ENCODE measurements around the gene KLHL29. TPM values are rescaled to one million over a fixed set of nuclear protein-coding genes. Genes with fewer than 3 reads are reported as not detected.

KLHL29 gene
- total RNA-seq, 1 experiment from 2014 or later, result 16.7 TPM

GRCh38 chr2:23677836-23678235 is 292.9 kb downstream of the KLHL29 start:
- Histone ChIP-seq H3K4me2 (ENCODE audit: low read length) (no peak overlapping the region), H3K9me3 (ENCODE audit: control insufficient read depth in 1 of 2, insufficient read depth in 1 of 2, low read depth in 1 of 2, low read length in 2 of 2) (no peaks in the 10 kb centered on the region), H3K9me2 (ENCODE audit: insufficient read depth) (no peaks in the 10 kb centered on the region), H3K79me2 (ENCODE audit: insufficient read depth, low read length) (no peaks in the 10 kb centered on the region), H3K9ac (ENCODE audit: low read length) (no peak overlapping the region), H3K4me3 (replicated peaks in 1 of 2; ENCODE audit: low read depth in 1 of 2, low read length in 2 of 2) (no peak overlapping the region), H3K27ac (ENCODE audit: low read depth, low read length) (no peak overlapping the region), H3K4me1 (ENCODE audit: control insufficient read depth in 1 of 2, insufficient read depth in 2 of 2, low read length in 2 of 2) (no peaks in the 10 kb centered on the region), H2AFZ (ENCODE audit: low read depth, low read length, poor library complexity, severe bottlenecking) (no peak overlapping the region), H3K27me3 (ENCODE audit: insufficient read depth, low read length) (no peaks in the 10 kb centered on the region), H3K36me3 (ENCODE audit: control insufficient read depth in 1 of 2, insufficient read depth in 2 of 2, low read length in 2 of 2) (no peaks in the 10 kb centered on the region), H4K20me1 (ENCODE audit: insufficient read depth) (no peaks in the 10 kb centered on the region)
- intact Hi-C loops (cut with micrococcal nuclease), result no loop called here
- ATAC-seq (no peak), DNase-seq (ENCODE audit: low read depth, low spot score) (no peak)
- RAD21 ChIA-PET (ENCODE audit: low non-redundant PET in 1 of 2, low total read pairs in 2 of 2, uncharacterized antibody in 2 of 2, unreplicated experiment in 2 of 2), result no interaction called here
- BruUV-seq (replicated peaks), result no TSS peak
- POLR2A ChIA-PET, result no interaction called here
- CTCF ChIA-PET, result no interaction called here
- no peak for TF ChIP-seq RAD21 (IDR thresholded peaks at IDR 0.05; ENCODE audit: low read depth)
- TF ChIP-seq ZBTB33 (IDR thresholded peaks at IDR 0.05; ENCODE audit: extremely low read depth, insufficient replicate concordance, low read length), result no peak
- no peak for TF ChIP-seq ZFX (IDR thresholded peaks at IDR 0.05)

DNA sequence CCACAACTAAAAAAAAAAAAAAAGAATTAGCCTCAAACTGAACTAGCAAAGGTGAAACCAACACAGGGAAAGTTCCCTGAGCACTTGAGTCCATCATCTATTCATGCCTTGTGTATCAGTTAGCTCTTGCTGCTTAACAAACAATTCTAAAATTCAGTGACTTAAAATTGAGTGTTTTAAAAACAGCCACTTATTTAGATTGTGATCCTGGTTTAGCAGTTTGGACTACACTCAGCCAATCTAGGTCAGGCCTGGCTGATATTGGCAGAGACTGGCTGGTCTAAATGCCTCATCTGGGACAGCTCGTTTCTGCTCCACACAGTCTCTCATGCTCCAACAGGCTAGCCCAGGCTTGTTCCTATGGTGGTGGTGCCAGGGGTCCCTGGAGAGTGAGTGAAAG is 294.1 kb downstream of the KLHL29 start:
- H3K27me3 ChIP-seq (ENCODE audit: insufficient read depth, low read length), result no peaks in the 10 kb centered on the region
- no peak overlapping the region for H2AFZ ChIP-seq (ENCODE audit: low read depth, low read length, poor library complexity, severe bottlenecking)
- H3K36me3 ChIP-seq (ENCODE audit: control insufficient read depth in 1 of 2, insufficient read depth in 2 of 2, low read length in 2 of 2), result no peaks in the 10 kb centered on the region
- no peak for ATAC-seq
- H3K9me2 ChIP-seq (ENCODE audit: insufficient read depth), result no peaks in the 10 kb centered on the region
- POLR2A ChIA-PET, result no interaction called here
- H3K4me1 ChIP-seq (ENCODE audit: control insufficient read depth in 1 of 2, insufficient read depth in 2 of 2, low read length in 2 of 2), result no peaks in the 10 kb centered on the region
- RAD21 ChIA-PET (ENCODE audit: low non-redundant PET in 1 of 2, low total read pairs in 2 of 2, uncharacterized antibody in 2 of 2, unreplicated experiment in 2 of 2), result no interaction called here
- H3K79me2 ChIP-seq (ENCODE audit: insufficient read depth, low read length), result no peaks in the 10 kb centered on the region
- H3K9ac ChIP-seq (ENCODE audit: low read length), result no peak overlapping the region
- H3K27ac ChIP-seq (ENCODE audit: low read depth, low read length), result no peak overlapping the region
- H4K20me1 ChIP-seq (ENCODE audit: insufficient read depth), result no peaks in the 10 kb centered on the region
- no peak overlapping the region for H3K4me2 ChIP-seq (ENCODE audit: low read length)
- TF ChIP-seq YY1 (IDR thresholded peaks at IDR 0.05; ENCODE audit: extremely low read depth, insufficient replicate concordance, low read depth, low read length) (no peak), CEBPB (IDR thresholded peaks at IDR 0.05; ENCODE audit: low read depth) (no peak), POLR2AphosphoS5 (IDR thresholded peaks at IDR 0.05; ENCODE audit: low read depth, low read length) (no peak), RAD21 (IDR thresholded peaks at IDR 0.05; ENCODE audit: low read depth) (no peak), EGR1 (IDR thresholded peaks at IDR 0.05; ENCODE audit: low read depth) (no peak), SIN3A (IDR thresholded peaks at IDR 0.05; ENCODE audit: low read depth) (no peak), SP1 (IDR thresholded peaks at IDR 0.05; ENCODE audit: low read depth) (no peak), REST (IDR thresholded peaks at IDR 0.05; ENCODE audit: low read depth) (no peak), CBX3 (IDR thresholded peaks at IDR 0.05; ENCODE audit: low read depth) (no peak), FOSL1 (IDR thresholded peaks at IDR 0.05; ENCODE audit: low read depth) (no peak)
- TF ChIP-seq, protein P1, sequence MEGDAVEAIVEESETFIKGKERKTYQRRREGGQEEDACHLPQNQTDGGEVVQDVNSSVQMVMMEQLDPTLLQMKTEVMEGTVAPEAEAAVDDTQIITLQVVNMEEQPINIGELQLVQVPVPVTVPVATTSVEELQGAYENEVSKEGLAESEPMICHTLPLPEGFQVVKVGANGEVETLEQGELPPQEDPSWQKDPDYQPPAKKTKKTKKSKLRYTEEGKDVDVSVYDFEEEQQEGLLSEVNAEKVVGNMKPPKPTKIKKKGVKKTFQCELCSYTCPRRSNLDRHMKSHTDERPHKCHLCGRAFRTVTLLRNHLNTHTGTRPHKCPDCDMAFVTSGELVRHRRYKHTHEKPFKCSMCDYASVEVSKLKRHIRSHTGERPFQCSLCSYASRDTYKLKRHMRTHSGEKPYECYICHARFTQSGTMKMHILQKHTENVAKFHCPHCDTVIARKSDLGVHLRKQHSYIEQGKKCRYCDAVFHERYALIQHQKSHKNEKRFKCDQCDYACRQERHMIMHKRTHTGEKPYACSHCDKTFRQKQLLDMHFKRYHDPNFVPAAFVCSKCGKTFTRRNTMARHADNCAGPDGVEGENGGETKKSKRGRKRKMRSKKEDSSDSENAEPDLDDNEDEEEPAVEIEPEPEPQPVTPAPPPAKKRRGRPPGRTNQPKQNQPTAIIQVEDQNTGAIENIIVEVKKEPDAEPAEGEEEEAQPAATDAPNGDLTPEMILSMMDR (IDR thresholded peaks at IDR 0.05 in 2 of 3, conservative IDR thresholded peaks at IDR 0.05 in 1 of 3; ENCODE audit: borderline replicate concordance in 1 of 3, insufficient read depth in 1 of 3, low read depth in 2 of 3, low read length in 2 of 3), result no peak
- TF ChIP-seq, protein P2, sequence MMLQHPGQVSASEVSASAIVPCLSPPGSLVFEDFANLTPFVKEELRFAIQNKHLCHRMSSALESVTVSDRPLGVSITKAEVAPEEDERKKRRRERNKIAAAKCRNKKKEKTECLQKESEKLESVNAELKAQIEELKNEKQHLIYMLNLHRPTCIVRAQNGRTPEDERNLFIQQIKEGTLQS (IDR thresholded peaks at IDR 0.05), result no peak
- no peak for DNase-seq (ENCODE audit: low read depth, low spot score)
- no peak overlapping the region for H3K4me3 ChIP-seq (replicated peaks in 1 of 2; ENCODE audit: low read depth in 1 of 2, low read length in 2 of 2)
- no TSS peak for BruUV-seq (replicated peaks)
- CTCF ChIA-PET, result no interaction called here
- no peaks in the 10 kb centered on the region for H3K9me3 ChIP-seq (ENCODE audit: control insufficient read depth in 1 of 2, insufficient read depth in 1 of 2, low read depth in 1 of 2, low read length in 2 of 2)
- intact Hi-C loops (cut with micrococcal nuclease), result no loop called here
